Germinal center (tissue), 1 donor: ENCODE results near the gene APOL1.
"Not testable (repeated sequence)": the region's sequence is repeated elsewhere in the genome, so short reads cannot be mapped to it uniquely, and the experiment has no call there.

Experiments used
- DNase-seq: peaks from one replicate; pipeline ENCODE4 v3.0.0; 2012; ENCODE audit warnings: mixed read lengths, low spot score

APOL1 gene

DNA sequence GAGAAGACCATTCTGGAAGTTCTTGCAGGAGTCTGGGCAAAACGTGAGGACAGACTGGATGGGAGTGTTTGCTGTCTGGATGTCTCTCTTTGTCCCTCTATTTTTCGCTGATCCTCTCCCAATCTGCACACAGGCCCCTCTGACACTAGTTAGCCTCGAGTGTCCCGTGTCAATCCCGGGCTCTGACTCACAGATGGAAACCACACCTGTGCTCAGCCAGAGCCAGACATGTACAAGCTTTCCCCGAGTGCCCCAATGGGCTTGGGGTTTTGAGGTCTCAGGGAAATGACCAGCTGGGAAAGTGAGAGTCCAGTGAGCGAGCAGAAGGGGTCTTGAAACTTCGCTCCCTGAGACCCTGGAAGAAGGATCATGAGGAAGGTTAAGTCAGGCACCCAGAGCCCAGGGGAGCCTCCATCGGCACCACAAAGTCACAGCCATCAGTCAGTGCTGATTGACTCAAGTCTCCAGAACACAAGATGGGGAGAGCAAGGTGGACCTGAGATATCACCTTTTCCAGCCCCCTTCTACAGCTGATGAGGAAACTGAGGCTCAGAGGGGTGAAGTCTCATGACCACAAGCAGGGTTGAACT, 27.5 kb upstream of the APOL1 start:
- no peak for DNase-seq

DNA sequence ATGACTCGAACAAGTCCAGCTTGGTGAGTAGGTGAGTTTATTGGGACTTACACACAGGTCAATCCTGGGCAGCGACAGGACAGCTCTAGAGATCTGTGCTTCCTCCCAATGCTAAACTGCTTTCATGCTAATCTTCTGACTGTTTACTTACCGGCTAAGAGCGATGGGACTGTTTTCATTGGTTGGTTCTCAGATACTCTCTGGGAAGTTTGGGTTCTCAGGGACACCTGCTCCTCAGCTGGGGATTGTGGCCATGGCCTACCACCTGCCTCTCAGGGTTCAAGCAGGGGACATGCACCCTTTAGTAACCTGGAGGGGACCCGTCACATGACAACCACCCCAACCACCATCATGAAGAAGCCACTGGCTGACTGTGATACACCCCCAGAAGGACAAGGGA, 26.7 kb upstream of the APOL1 start:
- DNase-seq: no peak

DNA sequence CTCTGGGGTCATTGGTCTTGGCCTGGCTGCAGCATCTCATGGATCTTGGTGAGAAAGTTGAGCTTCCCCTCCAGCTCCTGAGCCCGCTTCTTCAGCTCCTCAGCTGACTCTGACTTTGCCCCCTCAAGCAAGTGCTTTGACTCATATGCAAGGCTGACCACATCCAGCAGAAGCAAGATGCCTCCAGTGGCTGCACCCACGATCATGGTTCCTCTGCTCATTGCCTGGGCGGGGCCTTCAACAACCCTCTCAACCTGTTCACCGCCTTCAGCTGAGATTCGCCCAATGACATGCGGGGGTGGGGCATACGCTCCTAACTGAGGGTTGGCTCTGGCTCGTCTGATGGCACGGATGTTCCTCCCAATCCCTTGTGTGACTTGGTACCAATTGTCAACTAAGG, 25.5 kb upstream of the APOL1 start:
- DNase-seq: no peak

DNA sequence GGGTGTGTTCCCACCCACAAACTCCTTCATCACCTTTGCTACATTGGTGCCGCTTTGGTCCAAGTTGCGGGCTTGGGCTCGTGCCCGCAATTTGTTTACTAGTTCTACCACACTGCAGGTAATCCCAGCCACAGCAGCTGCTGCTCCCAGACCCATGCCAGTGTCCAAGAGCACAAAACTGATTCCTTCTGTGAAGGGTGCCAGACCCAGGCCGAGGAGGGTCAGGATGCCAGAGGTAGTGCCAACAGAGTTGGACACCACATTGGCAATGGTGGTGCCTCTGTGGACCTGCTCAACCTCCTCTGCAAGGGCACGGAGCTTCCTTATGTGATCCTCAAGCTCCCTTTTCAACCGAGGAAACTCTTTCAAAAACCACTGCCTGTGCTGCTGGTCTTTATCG, 25.1 kb upstream of the APOL1 start:
- no peak for DNase-seq

DNA sequence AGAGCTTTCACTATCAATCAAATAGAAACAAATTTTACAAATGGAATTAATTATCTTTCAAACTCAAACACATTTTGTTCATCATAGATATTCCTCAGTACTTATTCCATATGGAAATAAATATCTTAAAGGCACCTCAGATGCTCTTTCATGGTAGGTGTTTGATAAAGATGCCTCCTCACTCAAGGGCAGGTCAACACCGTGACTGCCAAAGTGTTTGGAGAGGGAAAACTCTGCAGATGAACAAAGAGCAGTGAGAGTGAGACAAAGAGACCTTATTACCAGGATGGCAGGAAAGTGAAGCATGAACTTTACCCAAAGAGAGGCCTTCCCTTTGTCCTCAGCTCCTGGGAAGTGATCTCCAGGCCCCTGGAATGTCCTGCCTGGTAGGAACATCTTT, 24.6 kb upstream of the APOL1 start:
- DNase-seq: not testable (repeated sequence)

DNA sequence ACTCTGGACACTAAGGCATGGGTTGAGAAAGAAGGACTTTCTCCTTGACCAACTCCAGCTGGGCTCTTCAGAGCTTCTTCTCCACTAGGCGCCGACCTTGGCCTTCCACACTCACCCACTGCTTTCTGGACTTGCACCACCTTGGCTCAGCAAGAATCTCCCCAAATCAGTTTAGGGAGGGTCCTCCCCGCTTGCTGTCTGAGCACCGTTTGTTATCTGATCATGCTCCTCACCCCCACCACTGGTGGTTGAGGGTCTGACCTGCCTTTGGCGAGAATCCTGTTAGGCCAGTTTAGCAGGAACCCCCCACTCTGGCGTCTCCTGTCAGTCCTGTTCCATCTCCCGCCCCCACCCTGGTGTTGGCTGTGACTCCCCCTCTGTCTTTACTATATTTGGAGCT, 24.0 kb upstream of the APOL1 start:
- DNase-seq: no peak

DNA sequence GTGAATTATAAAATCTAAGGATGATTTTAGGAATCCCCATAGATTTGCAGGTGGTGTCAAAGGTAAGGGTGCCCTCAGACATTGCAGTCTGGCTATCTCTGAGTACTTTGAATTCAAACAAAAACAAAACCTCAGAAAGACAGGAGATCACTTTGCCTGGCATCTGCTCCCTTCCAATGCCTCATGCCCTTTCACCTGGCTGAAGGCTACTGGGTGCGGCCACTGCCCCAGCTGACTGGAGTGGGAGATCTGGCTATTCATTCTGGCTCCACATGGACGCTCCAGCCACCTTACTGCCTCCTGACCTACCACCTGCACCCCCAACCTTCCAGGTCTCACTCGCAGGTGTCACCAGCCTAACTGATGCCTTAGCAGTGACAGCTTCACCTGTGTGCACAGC, 23.3 kb upstream of the APOL1 start:
- DNase-seq: not testable (repeated sequence)

DNA sequence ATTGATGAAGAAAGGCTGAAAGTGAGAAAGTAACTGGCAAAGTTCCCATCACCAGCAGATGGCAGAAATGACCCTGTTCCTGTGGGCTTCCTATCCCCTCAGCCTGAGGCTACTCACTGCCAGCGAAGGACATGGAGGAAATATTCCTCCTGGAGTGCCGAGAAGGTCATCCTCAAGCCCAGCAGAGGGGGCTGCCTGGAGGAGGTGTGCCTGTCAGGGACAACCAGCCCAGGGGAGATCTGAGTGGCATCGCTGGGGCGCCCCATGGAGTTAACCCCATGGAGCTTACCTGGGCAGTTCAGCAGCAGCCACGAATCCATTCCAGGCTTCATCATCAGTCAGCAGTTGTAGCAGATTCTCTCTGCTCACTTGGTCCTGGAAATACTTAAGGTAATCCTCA, 21.9 kb upstream of the APOL1 start:
- DNase-seq: not testable (repeated sequence)

DNA sequence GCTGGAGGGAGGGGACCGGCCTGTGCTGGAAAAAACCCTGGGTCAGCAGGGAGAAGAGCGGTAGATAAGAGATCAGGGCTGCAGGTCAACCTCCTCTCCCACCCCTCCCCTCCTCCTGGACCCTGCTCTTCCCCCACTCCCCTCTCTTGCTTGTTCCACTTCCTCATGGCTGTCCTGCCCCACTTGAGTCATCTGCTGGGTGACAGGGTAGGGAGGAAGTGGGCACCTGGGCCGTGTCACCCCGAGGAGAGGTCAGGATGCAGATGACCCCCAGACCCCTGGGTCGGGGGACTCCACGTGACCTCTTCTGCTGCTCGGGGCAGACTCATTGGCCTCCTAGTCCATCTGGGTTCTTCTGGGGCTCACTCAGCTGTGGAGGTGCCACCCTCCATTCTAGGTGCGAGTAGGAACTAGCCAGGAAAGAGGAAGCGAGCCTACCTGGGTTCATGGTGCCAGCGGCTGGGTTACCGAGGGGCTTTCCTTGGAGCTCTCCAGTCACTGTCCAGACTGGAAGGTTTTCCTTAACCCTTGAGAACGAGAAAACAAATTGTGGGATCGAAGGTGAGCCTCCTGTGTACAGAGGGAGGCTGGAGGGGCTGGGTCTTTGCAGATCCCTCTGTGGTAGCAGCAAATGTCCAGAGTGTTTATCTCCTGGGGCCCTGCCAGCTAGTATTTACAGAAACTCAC, 20.1 kb upstream of the APOL1 start:
- peak; percentile 56 for DNase-seq

DNA sequence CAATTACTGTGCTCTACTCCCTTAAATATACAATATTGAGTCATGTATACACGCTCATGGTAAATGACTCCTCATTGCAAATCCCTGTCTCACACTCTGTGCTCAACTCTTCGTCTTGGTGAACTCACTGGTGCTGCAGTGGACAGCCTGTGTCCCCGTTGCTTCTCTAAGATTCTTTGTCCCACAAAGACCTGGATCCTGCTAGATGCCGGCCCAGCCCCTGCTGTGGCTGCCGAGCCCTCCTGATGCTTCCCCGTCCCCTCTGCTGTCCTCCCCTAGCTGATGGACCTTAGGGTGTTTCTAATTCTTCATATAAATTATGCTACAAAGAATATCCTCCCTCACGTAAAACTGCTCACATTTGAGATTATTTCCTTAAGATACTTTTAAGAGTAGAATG, 19.1 kb upstream of the APOL1 start:
- no peak for DNase-seq

DNA sequence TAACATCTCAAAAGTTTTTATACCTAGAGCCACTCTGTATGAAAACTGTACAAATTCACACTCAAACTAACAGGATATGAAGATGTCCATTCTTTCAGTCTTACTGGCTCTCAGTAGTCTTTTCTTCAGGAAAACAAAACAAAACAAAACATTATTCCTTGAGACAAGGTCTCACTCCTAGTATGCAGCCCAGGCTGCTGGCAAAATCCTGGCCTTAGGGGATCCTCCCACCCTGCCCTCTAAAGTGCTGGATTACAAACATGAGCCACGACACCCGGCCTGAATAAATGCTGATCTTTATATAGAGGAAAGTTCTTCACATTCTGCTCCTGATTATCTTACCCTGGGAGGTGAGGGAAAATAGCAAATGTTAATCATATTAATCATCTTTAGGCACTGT, 18.7 kb upstream of the APOL1 start:
- DNase-seq: no peak

DNA sequence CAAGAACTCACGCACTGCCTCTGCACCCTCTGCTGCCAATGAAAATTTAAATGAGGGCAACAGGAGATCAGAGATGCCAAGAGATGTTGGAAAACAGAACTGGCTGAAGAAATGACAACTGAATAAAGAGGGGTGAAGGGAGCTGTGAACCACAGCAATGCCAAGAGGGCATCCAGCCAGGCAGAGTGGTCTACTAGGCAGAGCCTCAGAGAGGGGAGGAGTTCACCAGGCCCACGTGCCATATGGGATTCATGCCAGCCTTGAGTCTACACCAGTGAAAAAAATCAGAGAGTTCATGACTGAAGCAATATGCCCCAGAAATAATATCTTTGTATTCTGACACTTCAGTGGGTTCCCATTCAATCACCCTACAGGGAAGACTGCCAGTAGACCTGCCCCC, 18.0 kb upstream of the APOL1 start:
- DNase-seq: no peak

DNA sequence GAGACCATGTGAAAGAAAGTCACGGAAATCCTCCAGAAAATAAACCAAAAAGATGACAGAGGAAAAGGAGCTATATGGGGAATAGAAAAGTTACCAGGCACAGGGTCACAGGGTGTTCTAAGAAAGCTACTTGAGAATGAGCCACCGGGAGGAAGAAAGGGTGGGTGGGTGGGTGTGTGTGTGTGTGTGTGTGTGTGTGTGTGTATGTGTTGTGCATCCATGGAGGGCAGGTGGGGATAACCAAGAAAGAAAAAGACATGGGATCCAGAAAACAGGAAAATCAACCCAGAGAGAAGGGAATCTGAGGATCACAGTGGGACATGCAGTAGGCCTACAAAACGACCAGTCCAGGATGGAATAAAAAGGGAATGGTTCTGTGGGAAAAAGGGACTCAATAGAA, 17.3 kb upstream of the APOL1 start:
- no peak for DNase-seq

DNA sequence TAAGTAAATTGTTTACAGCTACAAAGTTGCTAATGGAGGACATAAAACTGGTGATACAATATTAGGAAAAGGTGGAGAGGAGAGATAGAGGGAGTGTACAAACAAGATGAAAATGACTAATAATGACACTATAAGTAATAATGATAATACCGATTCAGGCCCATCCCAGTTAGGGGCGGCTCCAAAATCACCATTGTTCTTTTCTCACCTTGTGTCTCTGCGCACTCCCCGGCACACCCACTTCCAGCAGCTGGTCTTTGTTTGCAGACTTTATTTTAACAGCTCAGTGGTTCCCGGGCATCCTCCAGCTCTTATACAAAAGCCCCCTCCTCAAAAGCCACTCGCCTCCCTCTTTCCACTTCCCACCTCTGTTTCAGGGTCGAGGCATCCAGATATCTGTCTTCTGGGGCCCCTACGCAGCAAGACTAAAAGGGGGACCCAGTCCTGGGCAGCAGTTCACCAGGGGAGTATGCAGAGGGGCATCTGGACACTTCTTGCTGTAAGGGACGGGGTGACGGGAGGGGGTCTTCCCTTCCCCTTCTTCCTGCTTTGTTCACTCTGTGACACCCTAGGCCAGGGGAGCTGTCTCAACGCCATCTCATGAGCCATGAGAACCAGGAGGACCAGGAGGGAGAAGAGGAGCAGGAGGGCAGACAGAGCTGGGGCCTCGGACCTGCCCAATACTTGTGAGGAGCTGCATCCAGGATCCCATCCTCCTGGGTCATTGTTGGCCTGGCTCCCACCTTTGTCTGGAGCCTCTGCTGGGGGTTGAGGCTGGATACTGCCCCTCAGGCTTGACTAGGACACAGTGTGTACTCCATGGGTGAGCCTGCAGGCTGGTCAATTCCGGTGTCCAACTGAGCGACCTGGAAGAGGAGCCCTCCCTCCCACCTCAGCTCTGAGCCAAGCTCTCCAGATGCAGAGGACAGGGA, 16.3 kb upstream of the APOL1 start:
- DNase-seq: no peak

DNA sequence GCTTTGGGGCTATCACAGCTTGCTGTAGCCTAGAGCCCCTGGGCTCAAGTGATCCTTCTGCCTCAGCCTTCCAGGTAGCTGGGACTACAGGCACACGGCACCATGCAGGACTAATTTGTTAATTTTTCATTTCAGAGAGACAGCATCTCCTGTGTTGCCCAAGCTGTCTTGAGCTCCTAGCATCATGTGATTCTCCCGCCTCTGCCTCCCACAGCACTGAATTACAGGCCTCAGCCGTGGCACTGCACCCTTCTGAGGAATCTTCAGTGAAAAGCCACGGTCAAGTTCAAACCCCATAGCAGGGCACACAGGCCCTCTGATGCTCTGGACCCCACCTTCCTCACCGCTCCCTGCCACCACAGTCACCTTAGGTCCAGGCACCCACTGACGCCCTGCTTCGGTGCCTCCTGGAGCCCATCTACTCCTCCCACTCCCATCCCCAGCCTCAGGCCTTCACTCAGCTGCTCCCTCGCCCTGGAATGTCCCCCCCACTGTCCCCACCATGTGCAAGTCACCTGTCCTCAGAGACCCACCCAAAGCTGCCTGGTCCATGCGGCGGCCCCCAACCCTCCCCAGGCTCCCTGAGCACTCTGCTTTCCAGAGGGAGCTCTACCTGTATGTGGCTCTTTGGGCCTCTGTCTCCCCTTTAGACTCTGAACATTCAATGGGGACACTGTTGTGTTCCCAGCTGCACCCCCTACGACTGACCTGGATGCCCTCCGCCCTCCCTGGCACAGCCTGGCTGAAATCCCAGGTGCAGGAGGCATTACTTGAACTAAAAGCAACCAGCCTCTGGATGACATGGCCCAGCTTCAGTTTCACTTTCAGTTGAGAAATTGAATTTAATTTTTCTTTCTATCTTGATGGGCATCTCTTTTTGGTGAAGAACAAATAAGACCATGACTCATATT, 15.2 kb upstream of the APOL1 start:
- DNase-seq: peak; percentile 33

DNA sequence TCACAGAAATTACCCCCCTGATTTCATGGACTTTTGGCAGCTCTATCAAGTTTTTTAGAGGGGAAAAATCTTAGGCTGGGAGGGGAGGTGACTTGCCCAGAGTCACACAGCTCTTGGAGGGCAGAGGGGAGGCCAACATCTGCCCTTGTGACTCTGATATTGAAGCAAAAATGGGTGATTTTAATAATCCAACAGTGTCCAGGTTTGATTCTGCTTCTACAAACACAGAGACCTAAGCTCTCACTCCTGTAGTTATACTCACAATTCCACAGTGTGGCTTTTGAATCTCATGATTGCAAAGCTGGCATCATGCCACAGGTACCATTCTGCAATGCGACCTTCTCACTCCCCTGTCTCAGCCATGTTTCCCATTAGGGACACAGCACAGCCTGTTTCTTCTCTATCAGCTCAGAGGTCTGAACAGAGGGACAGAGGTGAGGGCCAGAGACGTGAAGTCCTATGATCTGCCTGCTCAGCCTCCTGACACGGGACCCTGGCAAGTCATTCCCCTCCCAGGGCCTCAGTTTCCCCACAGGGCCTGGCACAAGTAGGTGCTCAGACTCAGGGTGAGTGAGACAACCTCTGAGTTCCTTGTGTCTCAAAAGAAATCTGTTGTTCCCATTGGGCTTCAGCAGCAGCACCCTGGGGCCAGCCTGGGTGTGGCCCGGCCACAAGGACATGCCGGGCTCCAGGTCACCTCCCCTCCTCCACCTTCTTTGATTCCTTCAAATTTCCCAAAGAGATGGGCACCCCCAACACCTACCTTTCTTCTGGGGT, 14.4 kb upstream of the APOL1 start:
- no peak for DNase-seq

DNA sequence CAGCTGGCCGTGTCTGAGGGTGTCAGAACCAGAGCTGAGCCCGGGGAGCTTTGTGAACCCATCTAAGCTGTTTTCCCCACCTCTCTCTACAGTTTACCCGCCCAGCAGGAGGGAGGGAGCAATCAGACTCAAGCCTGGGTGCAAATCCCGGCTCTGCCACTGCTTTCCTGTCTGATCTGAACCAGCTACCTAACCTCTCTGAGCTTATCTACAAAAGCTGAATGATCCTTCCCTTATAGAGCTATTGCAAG, 13.9 kb upstream of the APOL1 start:
- DNase-seq: no peak

DNA sequence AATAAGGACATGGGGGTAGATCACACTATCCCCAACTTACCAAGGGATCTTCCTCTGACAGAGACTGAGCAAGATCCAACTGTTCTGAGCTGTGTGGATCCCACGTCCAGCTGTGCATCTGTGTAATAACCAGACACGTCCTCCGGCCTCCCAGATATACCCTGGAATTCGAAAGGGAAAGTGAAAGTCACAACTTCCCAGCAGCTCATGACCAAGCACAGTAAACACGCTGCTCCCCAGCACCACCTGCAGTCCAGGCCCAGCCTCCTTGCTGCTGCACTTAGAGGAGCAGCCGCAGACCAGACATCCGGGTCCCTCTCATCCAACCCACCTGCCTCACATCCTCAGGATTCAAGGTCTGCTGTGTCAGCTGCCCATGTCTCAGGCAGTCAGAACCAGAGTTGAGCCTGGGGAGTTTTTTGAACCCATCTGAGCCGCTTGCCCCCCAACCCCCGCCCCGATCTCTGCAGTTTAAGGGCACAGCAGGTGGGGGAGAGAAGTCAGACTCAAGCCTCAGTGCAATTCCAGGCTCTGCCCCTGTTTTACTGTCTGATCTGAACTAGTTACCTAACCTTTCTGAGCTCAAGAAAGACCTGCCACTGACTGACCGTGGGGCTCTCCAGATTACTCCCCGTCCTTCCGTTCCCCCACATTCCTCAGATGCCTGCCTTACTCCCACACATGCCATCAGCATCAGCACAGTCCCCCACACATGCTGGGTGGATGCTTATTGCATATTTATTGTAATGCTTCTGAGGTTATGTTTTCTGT, 13.3 kb upstream of the APOL1 start, which contains the start of gene APOL2:
Gene APOL2, minus strand, starts transcription at position 127 of the 771 bp plus-strand sequence. CDS start 6,365 bp downstream, outside the sequence.
- peak; percentile 90 for DNase-seq

DNA sequence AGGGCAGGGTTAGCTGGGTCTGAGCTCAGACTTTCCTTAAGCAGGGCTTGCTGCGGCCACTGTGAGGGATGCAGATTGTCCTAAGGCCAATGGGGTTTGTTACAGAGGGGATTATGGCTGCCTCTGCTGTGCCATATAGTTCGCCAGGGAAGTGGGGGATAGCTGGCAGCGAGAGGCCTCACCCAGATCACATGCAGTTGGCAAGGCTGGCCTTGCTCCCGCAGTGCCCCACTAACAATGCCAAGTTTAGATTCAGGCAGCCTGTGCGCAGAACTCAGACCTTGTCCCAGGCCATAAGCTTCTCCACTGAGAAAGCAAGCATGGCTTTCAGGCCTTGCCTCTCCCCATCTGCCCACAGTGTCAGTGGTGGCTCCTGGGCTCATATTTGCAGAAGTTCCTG, 8.9 kb upstream of the APOL1 start:
- DNase-seq: no peak

DNA sequence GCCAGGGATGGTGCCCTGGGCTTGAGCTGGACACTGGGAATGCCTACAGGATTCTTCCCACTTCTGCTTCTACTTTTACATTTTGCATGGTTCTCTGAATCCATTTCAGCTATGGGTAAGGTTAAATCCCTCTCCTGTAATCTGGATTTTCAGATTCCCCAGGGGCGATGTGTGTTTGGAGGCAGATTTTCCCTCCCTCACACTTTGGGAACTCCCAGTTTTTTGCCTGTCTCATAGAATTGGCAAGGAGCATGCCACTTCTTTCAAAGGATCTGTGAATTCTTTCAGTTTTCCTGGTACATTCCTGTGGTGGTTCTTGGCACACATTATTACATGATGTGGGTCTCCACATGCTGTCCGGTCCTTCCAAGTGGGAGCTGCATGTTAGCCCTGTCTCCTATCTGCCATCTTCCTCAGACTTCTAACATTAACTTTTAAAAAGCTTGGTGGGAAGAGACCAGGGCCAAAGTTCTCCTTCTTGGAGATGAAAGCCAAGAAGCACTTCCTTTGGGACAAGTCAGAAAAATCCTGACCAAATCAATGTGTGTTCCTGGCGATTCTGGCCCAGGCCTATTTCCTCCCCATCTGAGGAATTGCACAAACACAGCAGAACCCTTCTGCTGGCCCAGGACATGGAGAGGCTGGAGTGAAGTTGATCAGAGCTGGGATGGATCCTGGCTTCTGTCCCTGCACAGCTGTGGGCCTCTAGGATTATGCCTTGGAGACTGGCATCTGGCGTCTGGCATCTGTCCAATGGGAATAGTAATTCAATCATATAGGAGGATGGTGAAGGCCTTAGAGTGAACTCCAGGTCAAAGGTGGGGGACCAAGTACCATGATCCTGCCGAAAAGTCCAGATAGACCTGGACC, 8.2 kb upstream of the APOL1 start:
- no peak for DNase-seq
